Measurements from ENCODE around the gene MAMDC4. TPM values are rescaled to one million over a fixed set of nuclear protein-coding genes. Genes with fewer than 3 reads are reported as not detected.

MAMDC4 gene
- total and polyA plus RNA-seq, 2 of the 8 experiments (the other 6 are each of a cell fraction or from before 2014, with no cell fraction given): 3.1 to 4.5 TPM

DNA sequence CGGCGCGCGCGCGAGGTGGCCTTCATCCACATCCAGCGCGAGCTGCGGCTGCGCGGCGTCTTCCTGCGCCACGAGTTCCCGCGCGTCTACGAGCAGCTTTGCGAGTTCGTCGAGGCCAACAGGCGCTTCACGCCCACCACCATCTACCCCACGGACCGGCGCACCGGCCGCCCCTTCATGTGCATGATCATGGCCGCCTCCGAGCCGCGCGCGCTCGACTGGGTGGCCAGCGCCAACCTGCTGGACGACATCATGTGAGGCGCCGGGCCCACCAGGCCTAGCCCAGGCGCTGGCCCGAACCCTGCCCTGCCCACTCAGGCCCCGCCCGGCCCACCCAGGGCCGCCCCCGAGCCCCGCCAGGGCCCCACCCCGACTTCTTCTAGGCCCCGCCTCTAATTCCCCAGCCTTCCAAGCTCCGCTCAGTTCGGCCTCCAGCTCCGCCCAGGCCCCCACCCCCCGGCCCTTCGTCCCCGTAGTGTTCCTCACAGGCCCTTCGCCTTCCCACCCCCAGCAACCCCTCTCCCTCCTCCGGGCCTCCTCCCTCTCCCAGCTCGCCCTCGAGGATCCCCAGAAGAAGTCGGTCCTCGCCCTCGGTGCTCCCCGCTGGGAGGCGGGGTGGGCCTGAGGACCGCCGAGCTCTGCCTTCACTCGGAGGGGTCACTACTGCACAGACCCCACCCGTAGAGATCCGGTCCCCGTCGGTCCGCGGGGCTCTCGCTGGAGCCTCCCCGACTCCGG is 4.9 kb upstream of the MAMDC4 start:
- FAIRE-seq: no peak
- peak overlapping the region; percentile 75 to 94 for H3K4me2 ChIP-seq (ENCODE audit: insufficient read depth in 1 of 2, low read depth in 2 of 2, low read length in 2 of 2)
- TF ChIP-seq SP2 (IDR thresholded peaks at IDR 0.05; ENCODE audit: low read length) (no peak), TAF1 (IDR thresholded peaks at IDR 0.05; ENCODE audit: low read depth, low read length) (peak; percentile 51), HDAC2 (IDR thresholded peaks at IDR 0.05; ENCODE audit: borderline replicate concordance in 1 of 2, low read depth in 2 of 2, low read length in 2 of 2) (no peak), TBP (IDR thresholded peaks at IDR 0.05; ENCODE audit: low read depth, low read length) (peak; percentile 40; the same call in 1 of the 2 replicates), BACH1 (IDR thresholded peaks at IDR 0.05; ENCODE audit: low read length) (peak; percentile 25), CBX8 (IDR thresholded peaks at IDR 0.05; ENCODE audit: borderline replicate concordance, low read depth, low read length) (no peak), CBX5 (IDR thresholded peaks at IDR 0.05; ENCODE audit: low read depth, low read length) (no peak), CHD2 (IDR thresholded peaks at IDR 0.05; ENCODE audit: low read length) (no peak)
- TF ChIP-seq, protein P1, sequence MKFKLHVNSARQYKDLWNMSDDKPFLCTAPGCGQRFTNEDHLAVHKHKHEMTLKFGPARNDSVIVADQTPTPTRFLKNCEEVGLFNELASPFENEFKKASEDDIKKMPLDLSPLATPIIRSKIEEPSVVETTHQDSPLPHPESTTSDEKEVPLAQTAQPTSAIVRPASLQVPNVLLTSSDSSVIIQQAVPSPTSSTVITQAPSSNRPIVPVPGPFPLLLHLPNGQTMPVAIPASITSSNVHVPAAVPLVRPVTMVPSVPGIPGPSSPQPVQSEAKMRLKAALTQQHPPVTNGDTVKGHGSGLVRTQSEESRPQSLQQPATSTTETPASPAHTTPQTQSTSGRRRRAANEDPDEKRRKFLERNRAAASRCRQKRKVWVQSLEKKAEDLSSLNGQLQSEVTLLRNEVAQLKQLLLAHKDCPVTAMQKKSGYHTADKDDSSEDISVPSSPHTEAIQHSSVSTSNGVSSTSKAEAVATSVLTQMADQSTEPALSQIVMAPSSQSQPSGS (IDR thresholded peaks at IDR 0.05; ENCODE audit: low read length): no peak

More for the DNA sequence above, 4.9 kb upstream of the MAMDC4 start:
- Histone ChIP-seq H3K36me3 (ENCODE audit: control insufficient read depth in 2 of 4, insufficient read depth in 4 of 4, low read length in 3 of 4) (peaks cover 0 to 7% (median 3%) of the 10 kb centered on the region in 4 experiments; a peak in 4 of 8 replicates), H3K79me1 (ENCODE audit: low read depth, low read length) (no peaks in the 10 kb centered on the region; the same call in 1 of the 2 replicates), H3K14ac (ENCODE audit: insufficient read length) (no peak overlapping the region), H3K9me3 (ENCODE audit: insufficient read depth in 2 of 2, low read depth in 1 of 2, low read length in 1 of 2) (no peaks in the 10 kb centered on the region; a peak in 1 of 4 replicates), H2BK12ac (ENCODE audit: low read depth, low read length) (0 out of 2 replicates have a peak overlapping the region, but pooled peaks have one; percentile 68), H2AFZ (ENCODE audit: low read length) (no peak overlapping the region; the same call in 1 of the 2 replicates), H3K18ac (ENCODE audit: extremely low read depth, low read length) (peak overlapping the region; percentile 78; the same call in 1 of the 2 replicates), H3K27ac (ENCODE audit: low read depth, low read length) (no peak overlapping the region), H2BK20ac (ENCODE audit: low read length) (no peak overlapping the region), H4K20me1 (replicated peaks in 1 of 2; ENCODE audit: control insufficient read depth in 1 of 2, insufficient read depth in 2 of 2, low read length in 2 of 2) (peaks cover 7 to 8% of the 10 kb centered on the region in 2 experiments), H3K4me1 (replicated peaks in 1 of 4; ENCODE audit: control insufficient read depth in 3 of 4, insufficient read depth in 4 of 4, low read length in 3 of 4) (peaks cover 0 to 21% (median 9%) of the 10 kb centered on the region in 4 experiments; a peak in 5 of 7 replicates), H4K8ac (ENCODE audit: extremely low read depth, insufficient read depth, low read length) (peak overlapping the region; percentile 57; the same call in 1 of the 2 replicates), H3K4me3 (ENCODE audit: extremely low read depth in 1 of 4, insufficient read depth in 2 of 4, low read depth in 3 of 4, low read length in 4 of 4) (peak overlapping the region; percentile 81 to 89 (median 83)), H3K4ac (replicated peaks; ENCODE audit: insufficient read length, low read depth, low read length) (peak overlapping the region; percentile 69), H3K9ac (replicated peaks in 1 of 4; ENCODE audit: extremely low read depth in 1 of 4, low read depth in 3 of 4, low read length in 3 of 4) (peak overlapping the region in 3 of 4 experiments; percentile 65 to 73 (median 65); a peak in 6 of 7 replicates), H2BK15ac (ENCODE audit: low read length) (no peak overlapping the region; the same call in 1 of the 2 replicates), H3K27me3 (replicated peaks in 1 of 4; ENCODE audit: control insufficient read depth in 3 of 4, extremely low read depth in 1 of 4, insufficient read depth in 3 of 4, low read length in 3 of 4) (peaks cover 2 to 12% (median 7%) of the 10 kb centered on the region in 4 experiments; a peak in 6 of 7 replicates), H2BK120ac (replicated peaks; ENCODE audit: low read depth, low read length) (no peak overlapping the region), H3K56ac (replicated peaks; ENCODE audit: insufficient read length, low read depth, low read length) (peak overlapping the region; percentile 71), H3K23ac (ENCODE audit: insufficient read length) (no peak overlapping the region), H3K23me2 (ENCODE audit: low read depth, low read length) (peaks cover 13% of the 10 kb centered on the region), H2BK5ac (ENCODE audit: low read depth, low read length) (peak overlapping the region; percentile 98; the same call in 1 of the 2 replicates), H4K91ac (replicated peaks; ENCODE audit: insufficient read length, low read length) (peak overlapping the region; percentile 100), H4K5ac (ENCODE audit: insufficient read length, low read depth, low read length) (peak overlapping the region; percentile 86), H3K79me2 (ENCODE audit: control insufficient read depth in 1 of 2, insufficient read depth in 2 of 2, low read length in 2 of 2) (no peaks in the 10 kb centered on the region), H2AK5ac (ENCODE audit: low read depth, low read length) (no peak overlapping the region)
- ChIA-PET POLR2A (ENCODE audit: partially characterized antibody) (interaction anchor here (0.7 to 20.5 kb wide), 22 partner anchors 10 to 431 kb away, joined by 3 to 248 read pairs (median 4); partner anchors contain the start of genes CLIC3, EDF1, FBXW5 and MAMDC4), CTCF (ENCODE audit: partially characterized antibody) (interaction anchor here (0.8 to 2.6 kb wide), 8 partner anchors 28 to 202 kb away, joined by 3 to 7 read pairs (median 5); partner anchors contain the start of genes C8G and FBXW5)
- 3% methylated on average over 34 of the region's 75 CpGs; no CpG with 5 or more reads in 1 of the 2 experiments for WGBS, 2 experiments (ENCODE audit: extremely low coverage in 1 of 2, insufficient coverage in 1 of 2, insufficient read length in 1 of 2, insufficient replicate concordance in 2 of 2, low coverage in 1 of 2, low lambda C conversion rate in 2 of 2, missing lambda C conversion rate in 1 of 2)
- DNase-seq (ENCODE audit: low read depth in 1 of 2, low spot score in 2 of 2): peak in 1 of 2 experiments; percentile 86

Measured in H1 (cell line).